HG02970 (cell line): Measurements from ENCODE around the gene GIMAP6.
"Not testable (repeated sequence)": the region's sequence is repeated elsewhere in the genome, so short reads cannot be mapped to it uniquely, and the experiment has no call there.

Source experiments
- ATAC-seq: cut with Tn5 transposase; IDR thresholded peaks from one replicate; pipeline ENCODE4 v1.9.1; 2021; ENCODE audit warnings: mild to moderate bottlenecking, moderate library complexity, moderate number of reproducible peaks; ENCODE audit not compliant: unreplicated experiment, low FRiP score

Gene GIMAP6

DNA sequence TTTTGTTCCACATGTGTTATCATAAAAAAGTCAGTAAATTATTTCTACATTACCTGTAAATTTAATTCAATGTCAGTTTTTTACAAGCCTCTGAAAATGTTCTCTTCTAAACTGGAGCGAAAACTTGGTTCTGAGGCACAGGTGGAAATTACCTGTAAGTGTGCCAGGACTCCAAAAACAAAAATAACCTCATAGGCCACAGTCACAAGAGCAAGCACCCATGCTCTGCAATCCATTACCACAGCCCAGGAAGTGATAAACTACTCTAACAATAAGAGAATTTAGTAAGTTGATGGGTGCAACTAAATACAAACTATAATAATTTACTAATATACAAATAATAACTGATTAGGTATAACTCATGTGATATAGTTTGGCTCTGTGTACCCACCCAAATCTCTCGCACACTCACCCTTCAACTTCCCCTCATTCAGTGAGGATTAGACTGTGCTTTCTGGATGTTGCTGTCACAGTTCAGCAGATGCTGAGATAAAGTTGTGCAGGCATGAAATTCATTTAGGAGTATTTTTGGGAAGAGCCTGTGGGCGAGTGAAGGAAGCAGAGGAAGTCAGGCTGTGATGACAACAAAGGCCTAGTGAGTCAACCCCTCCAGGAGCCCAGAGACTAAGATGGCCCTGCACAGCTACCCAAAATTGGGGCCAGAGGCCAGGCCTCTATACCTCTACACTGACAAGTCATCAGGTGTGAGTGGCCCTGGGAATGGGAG lies 16.3 kb upstream of the GIMAP6 start:
- ATAC-seq: no peak

DNA sequence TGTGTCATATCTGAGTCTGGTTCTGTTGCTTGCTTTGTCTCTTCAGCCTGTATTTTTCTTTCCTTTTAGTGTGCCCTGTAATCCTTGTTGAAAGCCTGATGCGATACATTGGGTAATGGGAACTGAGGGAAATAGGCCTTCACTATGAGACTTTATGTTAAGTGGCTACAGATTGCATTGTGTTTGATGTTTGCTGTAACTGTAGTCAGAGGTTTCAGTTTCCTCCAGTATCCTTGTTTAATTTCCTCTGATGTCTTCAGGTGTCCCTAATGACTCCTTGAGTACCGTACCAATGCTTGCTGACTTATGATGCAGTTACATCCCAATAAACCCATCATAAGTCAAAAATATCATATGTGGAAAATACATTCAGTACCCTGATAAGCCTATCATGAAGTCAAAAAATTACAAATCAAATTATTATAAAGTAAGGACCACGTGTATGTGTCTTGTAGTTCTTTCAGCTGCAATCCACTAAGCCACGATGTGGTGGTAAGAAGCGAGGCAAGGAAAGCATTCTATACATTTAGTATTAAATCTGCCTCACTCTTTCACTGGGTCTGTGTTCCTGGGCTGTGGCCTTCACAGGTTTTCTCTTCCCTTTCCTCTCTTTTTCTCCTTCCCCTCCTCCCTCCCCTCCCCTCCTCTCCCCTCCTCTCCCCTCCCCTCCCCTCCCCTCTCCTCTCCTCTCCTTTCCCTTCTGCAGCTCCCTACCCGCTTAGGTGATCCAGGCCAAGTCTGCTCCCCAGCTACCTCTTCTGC lies 13.3 kb upstream of the GIMAP6 start:
- ATAC-seq: no peak

DNA sequence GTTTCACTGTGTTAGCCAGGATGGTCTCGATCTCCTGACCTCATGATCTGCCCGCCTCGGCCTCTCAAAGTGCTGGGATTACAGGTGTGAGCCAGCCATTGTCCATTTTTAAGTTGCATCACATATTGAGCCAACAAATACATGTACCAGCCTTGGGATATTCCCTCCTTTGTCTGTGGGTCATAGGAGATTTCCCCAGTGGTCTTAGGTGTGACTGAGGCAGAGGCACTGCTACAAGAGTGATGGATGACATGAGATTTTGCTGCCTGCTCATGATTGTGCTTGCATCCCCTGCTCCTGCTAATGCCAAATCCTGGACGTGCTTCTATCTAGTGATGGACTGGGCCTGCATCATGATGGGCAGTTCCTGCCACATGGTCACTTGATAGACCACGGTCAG lies 10.7 kb upstream of the GIMAP6 start:
- no peak for ATAC-seq

DNA sequence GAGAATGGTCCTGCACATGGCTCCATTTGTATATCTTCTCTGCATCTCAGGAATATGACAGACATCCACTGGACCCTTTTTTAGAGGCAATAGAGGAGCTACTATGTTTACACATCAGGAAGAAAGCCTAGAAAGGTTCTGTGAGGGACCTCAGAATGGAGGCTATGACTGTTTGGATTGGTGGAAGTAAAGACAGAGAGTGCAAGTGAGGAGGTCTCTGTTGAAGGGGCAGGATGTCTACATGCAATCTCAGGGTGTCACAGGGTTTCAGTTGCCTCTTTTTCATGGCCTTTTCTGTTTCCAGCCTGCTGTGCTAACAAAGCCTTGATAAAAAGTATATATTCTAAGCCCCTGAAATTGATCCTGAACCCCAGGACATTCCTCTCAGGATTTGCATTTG lies 9.7 kb upstream of the GIMAP6 start:
- ATAC-seq: no peak

DNA sequence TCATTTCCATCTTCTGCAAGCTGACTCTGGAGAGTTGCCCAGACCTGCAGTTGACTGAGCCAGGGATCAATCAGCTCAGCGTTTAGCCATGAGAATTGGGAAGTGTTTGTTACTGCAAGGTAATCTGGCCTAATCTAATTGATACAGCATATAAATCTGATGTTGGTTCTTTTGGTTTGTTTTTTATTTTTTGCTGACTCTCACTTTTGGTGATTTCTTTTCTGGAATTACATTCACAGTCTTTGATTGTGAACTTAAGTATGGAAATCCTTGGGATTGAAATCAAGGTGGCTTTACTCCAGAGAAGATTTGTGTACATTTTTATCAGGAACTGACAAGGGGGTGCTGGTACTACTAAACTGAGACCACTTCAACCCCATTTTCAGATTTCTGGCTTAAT lies 1.7 kb upstream of the GIMAP6 start:
- no peak for ATAC-seq

DNA sequence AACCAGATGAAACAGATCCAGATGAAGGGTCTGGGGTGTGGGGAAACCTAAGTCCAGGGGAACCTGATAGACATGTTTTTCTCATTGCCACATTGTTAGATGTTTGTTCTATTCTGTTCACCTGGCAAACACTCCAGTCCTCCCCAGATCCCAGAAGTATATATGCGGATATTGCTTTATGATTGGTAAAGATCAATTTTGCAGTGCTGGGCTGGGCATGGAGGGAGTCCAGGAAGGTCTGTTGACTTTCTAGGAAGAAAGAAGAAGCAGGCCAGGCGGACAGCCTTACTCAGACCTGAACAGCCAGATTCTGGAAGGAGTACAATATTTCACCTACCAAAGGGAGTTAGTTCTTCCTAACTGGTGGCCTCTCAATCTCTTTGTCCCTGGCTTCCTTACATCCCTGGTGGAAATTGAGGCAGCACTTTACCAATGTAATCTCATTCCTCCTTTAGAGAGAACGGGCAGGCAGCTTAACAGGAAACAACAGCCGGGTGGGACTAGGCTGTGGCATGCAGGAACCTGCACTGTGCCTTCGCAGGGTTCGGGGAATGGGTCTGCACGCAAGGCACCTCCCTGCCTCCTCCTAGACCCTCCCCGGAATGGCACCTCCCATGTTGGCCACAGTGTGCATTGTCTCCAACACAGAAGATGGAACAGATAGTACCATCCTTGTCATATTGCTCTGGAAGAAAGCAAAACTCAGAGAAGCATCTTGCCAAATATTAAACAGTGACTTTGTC lies 930 bp downstream of the GIMAP6 start:
- no peak for ATAC-seq

DNA sequence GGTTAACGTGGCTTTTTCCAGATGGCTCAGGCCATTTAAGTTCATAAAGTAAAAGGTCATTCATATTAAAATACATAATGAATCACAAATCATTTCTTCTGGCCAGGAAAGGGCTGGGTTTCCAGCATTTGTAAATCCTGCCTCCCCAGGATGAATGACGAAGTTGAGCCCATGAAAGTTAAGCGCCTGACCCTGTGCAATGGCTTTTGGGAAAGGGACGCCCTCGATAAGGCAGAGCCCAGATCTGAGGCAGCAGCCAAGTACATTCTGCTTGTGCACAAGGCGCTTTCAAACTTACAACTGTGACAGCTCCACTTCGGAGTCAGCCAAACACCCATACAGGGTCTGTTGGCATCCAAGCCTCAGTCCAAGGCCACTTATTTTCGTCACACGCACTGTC lies 2.8 kb downstream of the GIMAP6 start:
- ATAC-seq: no peak

DNA sequence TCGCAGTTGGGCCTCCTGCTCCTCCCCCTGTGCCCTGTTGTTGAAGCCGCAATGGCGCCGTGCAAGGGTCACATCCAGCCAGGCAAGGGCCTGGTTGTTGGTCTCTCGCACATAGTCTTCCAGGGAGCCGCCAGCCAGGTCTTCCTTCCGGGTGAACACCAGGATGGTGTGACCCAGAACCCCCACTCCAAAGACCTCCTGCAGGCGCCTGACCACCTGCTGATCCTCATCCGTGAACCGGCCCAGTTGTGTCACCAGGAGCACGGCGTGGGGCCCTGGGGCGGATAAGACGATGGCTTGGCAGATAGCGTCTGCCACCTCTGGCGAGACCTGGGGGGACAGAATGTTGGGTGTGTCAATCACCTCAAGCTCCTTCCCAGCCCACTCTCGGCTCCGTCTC lies 4.2 kb downstream of the GIMAP6 start:
- ATAC-seq: no peak

DNA sequence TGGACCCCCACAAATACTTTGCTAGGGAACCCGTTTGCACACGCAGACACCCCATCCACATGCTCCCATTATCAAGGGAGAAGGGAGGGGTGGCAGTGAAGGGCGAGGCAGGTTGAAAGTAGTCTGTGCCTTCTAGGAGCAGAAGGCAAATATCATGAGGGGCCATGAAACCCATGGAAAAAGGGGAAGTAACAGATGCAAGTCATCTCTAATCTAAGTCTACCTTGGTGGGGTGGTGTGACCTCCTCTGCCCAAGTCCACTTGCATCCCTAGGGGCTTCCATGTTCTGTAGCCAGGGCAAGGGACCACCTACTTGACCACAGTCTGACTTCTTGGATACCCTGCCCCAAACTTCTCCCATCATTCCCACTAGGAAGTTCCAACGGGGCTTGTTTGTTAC lies 5.5 kb downstream of the GIMAP6 start:
- ATAC-seq: no peak

DNA sequence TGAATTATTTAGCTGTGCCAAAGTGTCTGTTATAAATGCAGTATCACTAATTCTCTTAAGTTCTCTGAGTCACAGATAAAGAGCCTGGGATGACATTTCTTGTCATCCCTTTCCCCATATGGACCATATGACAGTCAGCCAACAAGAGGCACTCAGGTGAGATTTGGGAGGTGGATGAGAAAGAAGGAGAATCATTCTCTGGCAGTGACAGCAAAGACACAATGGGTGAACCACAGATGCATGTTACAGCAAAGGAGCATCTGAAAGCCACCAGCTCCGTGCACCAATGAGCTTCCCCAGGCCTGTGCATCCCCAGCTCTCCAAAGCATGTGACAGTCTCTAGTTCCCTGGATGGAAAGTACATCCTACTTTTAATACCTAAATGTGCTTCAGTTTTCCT lies 10.8 kb downstream of the GIMAP6 start:
- no peak for ATAC-seq

DNA sequence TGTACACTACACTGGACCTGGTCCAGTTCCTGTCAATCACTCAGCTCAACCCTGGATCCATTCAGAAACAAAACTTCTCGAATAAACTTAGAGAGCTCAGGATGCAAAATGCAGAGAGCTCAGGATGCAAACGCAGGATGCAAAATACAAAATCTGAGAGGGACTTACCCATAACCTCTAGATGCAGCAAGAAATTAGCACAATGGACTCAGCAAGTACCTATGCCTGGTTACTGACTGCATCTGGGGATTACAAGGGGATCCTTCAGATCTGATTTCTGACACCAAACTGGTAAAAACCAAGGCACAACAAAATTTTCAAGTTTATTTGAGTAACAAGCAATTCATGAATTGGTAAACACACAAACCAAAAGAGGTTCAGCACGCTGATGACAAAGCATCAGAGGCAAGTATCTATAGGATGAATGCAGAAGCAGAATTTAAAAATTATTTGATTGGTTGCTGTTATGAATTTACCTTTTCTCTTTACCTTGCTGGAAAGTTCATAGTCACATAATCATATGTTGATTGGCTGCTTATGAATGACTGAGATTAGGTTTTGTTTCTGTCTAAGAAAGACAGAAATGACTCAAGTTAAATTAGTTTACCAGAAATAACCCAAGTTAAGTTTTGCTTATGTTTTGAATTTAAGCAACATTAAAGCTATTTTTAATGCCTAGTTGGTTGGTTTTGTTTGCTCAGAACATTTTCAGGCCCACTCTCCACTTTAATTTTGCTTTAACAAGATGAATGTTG lies 11.4 kb downstream of the GIMAP6 start:
- no peak for ATAC-seq

DNA sequence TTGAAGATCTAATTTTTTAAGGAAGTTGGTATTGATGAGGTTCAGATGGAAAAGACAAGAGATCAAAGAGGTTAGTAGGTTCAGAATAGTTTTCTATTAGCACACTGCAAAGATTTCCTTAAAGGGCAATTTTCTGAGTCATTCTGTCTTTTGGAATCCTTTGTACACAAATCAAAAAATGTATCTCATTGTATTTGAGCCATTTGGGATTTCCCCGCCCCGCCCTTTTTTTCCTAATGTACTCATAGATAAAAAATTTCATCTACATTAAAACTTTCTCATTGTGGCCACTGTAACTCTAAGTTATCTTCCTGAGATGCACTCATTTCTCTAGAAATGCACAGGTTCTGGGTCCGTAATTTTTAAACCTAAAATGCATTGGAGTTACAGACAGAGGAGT lies 12.1 kb downstream of the GIMAP6 start:
- no peak for ATAC-seq

DNA sequence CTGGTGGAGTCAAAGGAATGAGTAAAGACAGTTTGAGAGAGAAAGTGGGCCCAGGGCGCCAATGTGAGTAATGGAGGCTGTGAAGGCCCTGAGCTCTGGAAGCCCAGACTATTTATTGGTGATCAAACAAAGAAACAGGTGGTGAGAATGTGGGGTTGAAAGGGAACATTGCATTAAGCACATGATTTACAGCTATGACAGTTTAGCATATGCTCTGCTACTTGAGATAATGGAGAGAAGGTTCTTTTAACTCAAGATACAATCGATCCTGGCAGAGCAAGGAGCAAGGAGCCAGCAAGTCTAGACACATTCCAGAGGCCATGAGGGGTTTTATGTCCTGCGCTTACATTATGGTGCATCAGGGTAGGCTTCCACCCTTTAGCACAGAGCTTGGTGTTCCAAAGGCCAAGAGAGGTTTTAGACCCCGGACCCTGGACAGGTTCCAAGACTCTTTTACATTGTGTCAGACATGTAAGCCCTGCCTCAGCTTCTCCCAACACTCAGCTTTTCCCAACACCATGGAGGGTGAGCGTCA lies 16.9 kb downstream of the GIMAP6 start:
- not testable (repeated sequence) for ATAC-seq

DNA sequence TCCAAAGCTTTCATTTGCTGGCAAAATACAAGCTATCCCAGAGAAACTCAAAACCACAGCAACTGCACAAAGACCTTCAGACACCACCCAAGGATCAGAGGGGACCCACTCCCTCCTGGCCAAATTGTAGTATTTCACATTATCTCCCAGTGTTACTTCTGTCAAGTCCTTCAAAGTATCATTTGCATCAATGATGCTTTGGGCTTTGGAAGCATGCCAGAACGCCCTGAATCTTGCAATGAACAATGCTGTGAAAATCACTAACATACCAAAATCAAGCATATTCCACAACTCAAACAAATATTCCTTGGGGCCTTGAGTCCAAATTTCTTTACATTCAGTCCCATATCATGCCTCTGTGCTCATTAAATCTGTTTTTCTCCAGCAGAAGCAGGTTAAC lies 17.8 kb downstream of the GIMAP6 start:
- ATAC-seq: not testable (repeated sequence)

DNA sequence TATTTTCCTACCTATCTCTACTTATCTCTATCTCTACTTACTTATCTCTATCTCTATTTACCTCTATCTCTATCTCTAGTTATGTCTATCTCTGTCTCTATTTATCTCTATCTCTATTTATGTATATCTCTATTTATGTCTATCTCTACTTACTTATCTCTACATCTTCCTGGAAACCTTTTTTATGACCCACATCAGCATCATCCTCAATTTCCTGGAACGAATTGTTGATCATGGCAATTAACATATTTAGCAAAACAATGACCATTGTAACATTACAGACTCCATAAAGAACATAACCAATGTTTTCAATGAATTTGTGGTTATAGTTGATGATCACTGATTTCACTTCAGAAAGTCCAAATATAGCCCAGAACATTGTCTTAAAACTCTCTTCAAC lies 18.3 kb downstream of the GIMAP6 start:
- no peak for ATAC-seq

DNA sequence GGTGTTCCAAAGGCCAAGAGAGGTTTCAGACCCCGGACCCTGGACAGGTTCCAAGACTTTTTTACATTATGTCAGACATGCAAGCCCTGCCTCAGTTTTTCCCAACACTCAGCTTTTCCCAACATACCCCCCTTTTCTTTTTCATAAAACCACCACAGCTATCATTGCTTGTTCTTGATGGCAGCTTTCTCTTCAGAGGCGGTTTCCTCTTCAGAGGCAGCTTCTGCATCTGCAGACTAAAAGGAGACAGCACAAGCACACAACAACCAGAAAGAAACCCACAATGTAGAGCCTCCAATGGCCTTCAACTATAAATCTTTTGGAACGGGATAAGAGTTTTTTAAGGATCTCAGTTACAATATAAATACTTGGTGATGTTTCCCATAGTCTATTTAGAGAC lies 19.3 kb downstream of the GIMAP6 start:
- no peak for ATAC-seq

DNA sequence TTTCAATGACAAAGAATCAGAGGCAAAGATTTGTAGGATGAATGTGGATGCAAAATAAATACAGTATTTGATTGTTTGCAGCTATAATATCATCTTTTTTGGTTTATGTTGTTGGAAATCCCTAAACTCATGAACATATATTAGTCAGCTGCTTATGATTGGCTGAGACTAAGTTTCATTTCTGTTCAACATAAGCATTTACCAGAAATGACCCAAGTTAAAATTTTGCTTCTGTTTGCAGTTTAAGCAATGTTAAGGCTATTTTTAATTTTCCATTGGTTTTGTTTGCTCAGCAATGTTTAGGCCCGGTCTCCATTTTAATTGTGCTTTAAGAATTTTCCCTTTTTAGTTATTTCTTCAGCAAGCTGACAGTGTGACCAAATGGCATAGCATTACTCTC lies 22.0 kb downstream of the GIMAP6 start:
- no peak for ATAC-seq

DNA sequence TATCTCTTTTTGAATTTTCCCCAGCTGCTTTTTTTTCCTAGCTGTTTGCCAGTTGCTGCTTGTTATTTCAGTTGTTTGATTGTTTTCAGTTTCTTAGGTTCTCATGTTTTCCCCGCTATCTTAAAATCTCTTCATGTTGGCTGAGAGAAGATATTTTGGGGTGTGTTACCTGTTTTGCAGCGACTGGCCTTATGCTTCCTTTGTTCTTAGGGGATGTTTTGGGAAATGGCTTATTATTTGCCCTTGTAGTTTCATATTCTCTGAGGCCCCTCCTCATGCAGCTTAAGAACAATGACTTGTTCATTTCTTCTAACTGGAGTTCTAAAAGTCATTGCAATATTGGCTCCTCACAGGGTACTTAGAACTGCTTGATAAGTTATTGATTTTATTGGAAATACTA lies 28.6 kb downstream of the GIMAP6 start:
- not testable (repeated sequence) for ATAC-seq

DNA sequence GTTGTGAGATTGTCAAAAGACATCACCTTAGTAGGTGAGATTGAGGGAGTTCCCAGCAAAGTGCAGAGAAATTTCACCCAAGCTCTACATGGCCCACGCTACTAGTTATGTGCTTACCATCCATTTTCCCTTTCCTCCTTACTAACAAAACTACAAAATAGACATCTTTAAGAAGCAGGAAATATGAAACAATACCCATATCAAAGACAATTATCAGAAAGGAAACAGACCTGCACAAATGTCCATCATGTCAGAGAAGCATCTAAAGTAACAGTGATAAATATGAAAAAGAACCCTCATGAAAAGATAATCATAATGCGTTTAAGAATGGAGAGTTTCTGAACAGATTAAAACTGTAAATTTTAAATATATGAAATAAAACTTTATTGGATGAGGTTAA lies 36.8 kb downstream of the GIMAP6 start:
- ATAC-seq: no peak

DNA sequence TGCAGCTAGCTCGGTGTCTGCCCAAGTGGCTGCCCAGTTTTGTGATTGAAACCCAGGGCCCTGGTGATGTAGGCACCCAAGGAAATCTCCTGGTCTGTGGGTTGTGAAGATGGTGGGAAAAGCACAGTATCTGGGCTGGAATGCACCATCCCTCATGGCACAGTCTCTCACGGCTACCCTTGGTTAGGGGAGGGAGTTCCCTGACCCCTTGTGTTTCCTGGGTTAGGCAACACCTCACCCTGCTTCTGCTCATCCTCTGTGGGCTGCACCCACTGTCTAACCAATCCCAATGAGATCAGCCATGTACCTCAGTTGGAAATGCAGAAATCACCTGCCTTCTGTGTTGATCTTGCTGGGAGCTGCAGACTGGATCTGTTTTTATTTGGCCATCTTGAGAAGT lies 37.4 kb downstream of the GIMAP6 start:
- no peak for ATAC-seq

DNA sequence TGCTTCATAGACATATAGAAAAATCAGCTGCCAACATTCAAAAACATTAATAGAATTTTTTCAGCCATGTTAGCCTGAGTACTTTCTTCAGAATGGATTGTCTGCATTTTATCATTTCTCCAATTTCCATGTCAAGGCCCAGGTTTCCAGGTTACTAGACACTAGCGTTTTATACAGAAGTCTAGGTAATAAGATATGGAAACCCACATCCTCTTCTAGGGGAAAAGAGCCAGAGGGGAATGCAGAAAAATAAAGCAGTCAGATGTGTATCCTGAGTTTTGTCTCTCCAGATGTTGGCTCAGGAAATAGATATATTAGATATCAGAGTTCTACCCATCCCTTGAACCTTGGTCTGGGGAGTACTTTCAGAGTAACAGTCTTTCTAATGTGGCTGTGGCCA lies 44.6 kb downstream of the GIMAP6 start:
- no peak for ATAC-seq
